H7 (cell line): Measurements from ENCODE around the gene DNAJC27. TPM values are rescaled to one million over a fixed set of nuclear protein-coding genes. Genes with fewer than 3 reads are reported as not detected.

ENCODE experiments used
- DNase-seq: peaks from one replicate; pipeline ENCODE4 v3.0.0; 2012
- H3K27me3 ChIP-seq: 2 replicates; pipeline ENCODE4 v1.6.0; 2011; ENCODE audit warnings: mild to moderate bottlenecking, low read length; ENCODE audit not compliant: control insufficient read depth, insufficient read depth
- H3K36me3 ChIP-seq: replicated peaks from 2 replicates; pipeline ENCODE4 v1.5.1; 2011; ENCODE audit warnings: low read length; ENCODE audit not compliant: control insufficient read depth, insufficient read depth
- H3K4me3 ChIP-seq: 2 replicates; pipeline ENCODE4 v1.5.1; 2011; ENCODE audit warnings: low read depth, mild to moderate bottlenecking, control low read depth, low read length, moderate library complexity; ENCODE audit not compliant: insufficient read depth
- total RNA-seq: library from RNA; depleted of rRNA; stranded (reverse); fragments of >200 nt; shearing (Covaris generic); gene quantifications from 2 replicates; pipeline ENCODE4 v1.2.3, GENCODE V29; 2014

DNAJC27 gene
- total RNA-seq, 1 experiment from 2014 or later = 2.7 TPM

- peaks cover 4% of the 10 kb centered on the region for H3K27me3 ChIP-seq
- no peak overlapping the region for H3K4me3 ChIP-seq
- no peaks in the 10 kb centered on the region for H3K36me3 ChIP-seq
- no peak for DNase-seq
Measured at GRCh38 chr2:24925815-24926214, 45.9 kb downstream of the DNAJC27 start.

- no peak overlapping the region for H3K4me3 ChIP-seq
- peaks cover 8% of the 10 kb centered on the region for H3K27me3 ChIP-seq
- DNase-seq = peak; percentile 26
- H3K36me3 ChIP-seq = no peaks in the 10 kb centered on the region
Measured at GRCh38 chr2:24924732-24925131, 47.0 kb downstream of the DNAJC27 start.

- H3K27me3 ChIP-seq = peaks cover 9% of the 10 kb centered on the region
- H3K36me3 ChIP-seq = no peaks in the 10 kb centered on the region
- DNase-seq = no peak
- no peak overlapping the region for H3K4me3 ChIP-seq
Measured at GRCh38 chr2:24924266-24924665, 47.5 kb downstream of the DNAJC27 start.

DNA sequence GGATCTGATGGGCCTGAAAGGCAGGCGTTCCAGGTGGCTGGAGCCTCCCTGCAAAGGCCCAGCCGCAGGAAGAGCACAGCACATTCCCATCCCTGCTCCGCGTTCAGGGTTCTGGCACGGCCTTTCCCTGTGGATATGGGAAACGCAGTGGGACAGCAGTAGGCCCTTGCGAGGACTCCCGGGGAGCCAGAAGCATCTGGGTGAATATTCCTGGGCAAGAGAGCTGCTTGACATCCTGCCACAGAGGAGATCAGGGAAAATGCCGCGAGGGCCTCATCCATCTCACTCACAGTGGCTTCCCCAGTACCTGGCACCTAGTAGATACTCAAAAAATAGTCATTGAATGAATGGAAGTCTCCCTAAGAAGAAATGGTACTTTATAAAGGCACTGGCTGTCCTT is 48.6 kb downstream of the DNAJC27 start:
- H3K36me3 ChIP-seq = peaks cover 3% of the 10 kb centered on the region
- H3K27me3 ChIP-seq = peaks cover 13% of the 10 kb centered on the region
- H3K4me3 ChIP-seq = no peak overlapping the region
- DNase-seq = peak; percentile 19

GRCh38 chr2:24922556-24922955 is 49.2 kb downstream of the DNAJC27 start:
- Histone ChIP-seq H3K4me3 (no peak overlapping the region), H3K27me3 (peaks cover 13% of the 10 kb centered on the region), H3K36me3 (peaks cover 3% of the 10 kb centered on the region)
- DNase-seq = peak; percentile 5

GRCh38 chr2:24920809-24921441 is 50.8 kb downstream of the DNAJC27 start:
- peak overlapping the region; percentile 49 for H3K4me3 ChIP-seq
- peaks cover 3% of the 10 kb centered on the region for H3K36me3 ChIP-seq
- H3K27me3 ChIP-seq = peaks cover 11% of the 10 kb centered on the region
- peak; percentile 78 for DNase-seq

DNA sequence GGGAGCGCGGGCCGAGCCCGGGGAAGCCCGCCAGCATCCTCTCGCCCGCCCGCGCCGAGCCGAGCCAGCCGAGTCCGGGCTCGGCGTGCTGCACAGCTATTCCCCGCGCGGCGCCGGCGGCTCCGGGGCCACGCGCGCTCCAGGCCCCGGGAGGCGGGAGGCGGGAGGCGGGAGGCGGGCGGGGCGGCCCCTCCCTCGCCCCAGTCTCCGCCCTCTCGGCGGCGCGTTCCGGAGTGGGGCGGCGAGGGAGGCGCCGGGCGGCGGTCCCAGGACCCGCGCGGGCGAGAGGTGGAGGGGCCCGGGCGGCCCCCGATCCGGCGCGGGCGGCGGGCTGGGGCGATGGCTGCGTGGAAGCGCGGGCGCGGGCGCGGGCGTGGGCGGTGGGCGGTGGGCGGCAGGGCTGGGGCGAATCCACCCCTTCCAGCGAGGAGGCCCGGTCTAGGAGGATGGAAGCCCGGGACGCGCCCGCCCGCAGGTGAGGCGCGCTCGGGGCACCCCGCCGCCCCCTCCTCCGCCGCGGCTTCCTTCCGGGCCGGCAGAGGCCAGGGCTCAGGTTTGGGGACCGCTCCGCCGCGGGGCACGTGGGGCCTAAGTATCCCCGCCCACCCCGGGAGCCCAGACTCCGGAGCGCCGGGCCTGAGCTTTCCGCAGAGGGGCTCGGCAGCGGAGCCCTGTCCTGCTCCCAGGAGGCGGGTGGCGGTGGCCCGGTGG is 51.5 kb downstream of the DNAJC27 start, which contains the start of gene ADCY3:
Gene ADCY3, minus strand, starts transcription at position 140 of the 711 bp plus-strand sequence. CDS start 1,250 bp downstream, outside the sequence.
- peak; percentile 93 for DNase-seq
- peaks cover 3% of the 10 kb centered on the region for H3K36me3 ChIP-seq
- H3K27me3 ChIP-seq = peaks cover 11% of the 10 kb centered on the region
- peak within 1 kb of the TSS; percentile 49 for H3K4me3 ChIP-seq

GRCh38 chr2:24919506-24920097 is 52.2 kb downstream of the DNAJC27 start:
- peaks cover 3% of the 10 kb centered on the region for H3K36me3 ChIP-seq
- peak overlapping the region; percentile 49 for H3K4me3 ChIP-seq
- H3K27me3 ChIP-seq = peaks cover 11% of the 10 kb centered on the region
- peak; percentile 92 for DNase-seq

- Histone ChIP-seq H3K36me3 (peaks cover 3% of the 10 kb centered on the region), H3K27me3 (peaks cover 11% of the 10 kb centered on the region), H3K4me3 (peak overlapping the region; percentile 49)
- peak; percentile 83 for DNase-seq
Measured at GRCh38 chr2:24919037-24919505, 52.7 kb downstream of the DNAJC27 start.

DNA sequence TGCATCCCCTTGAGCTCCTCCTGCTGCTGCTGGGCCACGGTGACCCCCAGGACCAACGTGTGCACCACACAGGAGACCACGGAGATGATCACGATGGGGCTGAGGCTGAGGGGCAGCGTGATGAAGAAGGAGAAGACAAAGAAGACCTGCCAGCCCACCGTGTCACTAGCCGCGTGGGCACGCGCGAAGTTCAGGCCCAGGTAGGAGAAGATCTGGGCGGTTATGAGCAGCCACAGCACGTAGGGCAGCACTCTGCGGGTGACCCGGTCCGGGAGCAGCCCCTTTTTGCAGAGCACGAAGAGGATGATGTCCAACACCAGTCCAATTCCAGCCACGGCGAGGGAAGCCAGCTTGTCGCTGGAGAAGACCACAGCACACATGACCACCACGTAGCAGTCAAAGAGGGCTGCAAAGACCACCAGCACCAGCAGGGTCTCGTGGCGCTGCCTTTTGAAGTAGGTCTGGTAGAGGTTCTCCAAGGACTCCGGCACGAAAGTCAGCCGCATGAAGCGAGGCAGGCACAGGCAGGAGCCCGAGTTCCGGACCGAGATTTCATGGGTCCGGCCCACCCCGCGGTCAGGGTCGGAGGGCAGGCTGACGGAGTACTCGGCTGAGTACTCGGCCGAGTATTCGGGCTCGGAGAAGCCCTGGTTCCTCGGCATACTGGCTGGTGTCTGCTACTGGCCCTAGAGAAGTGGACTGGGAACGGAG is 53.3 kb downstream of the DNAJC27 start:
- no peak overlapping the region for H3K4me3 ChIP-seq
- peaks cover 11% of the 10 kb centered on the region for H3K27me3 ChIP-seq
- H3K36me3 ChIP-seq = peaks cover 3% of the 10 kb centered on the region
- DNase-seq = no peak

- no peak for DNase-seq
- Histone ChIP-seq H3K4me3 (no peak overlapping the region), H3K27me3 (peaks cover 11% of the 10 kb centered on the region), H3K36me3 (peaks cover 3% of the 10 kb centered on the region)
Measured at GRCh38 chr2:24917731-24918325, 53.9 kb downstream of the DNAJC27 start.

DNA sequence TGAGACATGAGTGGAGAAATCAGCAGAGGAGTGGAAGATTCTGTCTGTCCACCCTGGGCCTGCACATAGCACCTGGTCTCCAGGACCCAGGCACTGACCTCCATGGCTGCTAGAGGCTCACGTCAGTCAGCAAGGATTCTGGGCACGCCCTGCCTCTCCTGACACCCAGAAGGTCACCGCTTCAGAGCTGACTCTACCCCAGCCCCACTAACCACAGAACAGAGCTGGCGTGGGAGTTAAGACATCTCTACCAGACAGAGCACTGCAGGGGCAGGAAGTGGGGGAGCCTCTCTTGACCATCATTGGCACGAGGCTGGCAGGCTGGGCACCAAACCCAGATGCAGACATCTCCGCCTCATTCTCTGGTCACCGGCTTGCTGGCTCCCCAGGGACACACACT is 54.7 kb downstream of the DNAJC27 start:
- no peak overlapping the region for H3K4me3 ChIP-seq
- H3K27me3 ChIP-seq = peaks cover 11% of the 10 kb centered on the region
- H3K36me3 ChIP-seq = peaks cover 3% of the 10 kb centered on the region
- DNase-seq = no peak

DNA sequence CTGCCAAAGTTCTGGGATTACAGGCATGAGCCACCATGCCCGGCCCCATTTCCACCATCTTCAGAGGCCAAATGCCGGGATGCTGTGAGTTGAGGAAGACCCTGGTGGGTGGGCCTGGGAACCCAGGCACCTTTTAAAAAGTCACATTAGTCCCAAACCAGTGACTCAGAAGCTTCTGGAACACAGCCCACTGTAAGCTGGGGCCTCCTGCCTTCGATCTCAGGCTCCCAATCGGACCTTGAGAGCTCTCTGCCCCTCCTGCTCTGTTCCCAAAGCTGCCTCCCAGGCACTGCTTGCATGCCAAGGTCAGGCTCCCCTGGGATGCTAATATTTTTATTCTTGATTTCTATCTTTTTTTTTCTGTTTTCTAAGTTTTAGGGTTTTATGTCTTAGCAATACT is 56.0 kb downstream of the DNAJC27 start:
- H3K36me3 ChIP-seq = peaks cover 3% of the 10 kb centered on the region
- no peak overlapping the region for H3K4me3 ChIP-seq
- DNase-seq = no peak
- peaks cover 9% of the 10 kb centered on the region for H3K27me3 ChIP-seq

GRCh38 chr2:24915175-24915574 is 56.6 kb downstream of the DNAJC27 start:
- Histone ChIP-seq H3K27me3 (peaks cover 5% of the 10 kb centered on the region), H3K4me3 (no peak overlapping the region), H3K36me3 (peaks cover 3% of the 10 kb centered on the region)
- DNase-seq = no peak
